AG09319 (cell line): ENCODE results near the gene SORBS2.

Source experiments
- DNase-seq: peaks from one replicate; pipeline ENCODE4 v3.0.0-alpha.2; 2010; ENCODE audit warnings: low read depth; ENCODE audit errors: extremely low read depth
- CTCF ChIP-seq: IDR thresholded peaks from 2 replicates; pipeline ENCODE4 v1.5.1; 2011; ENCODE audit warnings: low read depth, mild to moderate bottlenecking, inconsistent platforms, low read length, moderate library complexity

The SORBS2 gene

GRCh38 chr4:185683896-185684295, 128.1 kb downstream of the SORBS2 start:
- TF ChIP-seq CTCF = no peak
- no peak for DNase-seq

GRCh38 chr4:185683222-185683621, 128.8 kb downstream of the SORBS2 start:
- TF ChIP-seq CTCF = no peak
- no peak for DNase-seq

- DNase-seq = no peak
- no peak for TF ChIP-seq CTCF
Observed at GRCh38 chr4:185682236-185682635, 129.8 kb downstream of the SORBS2 start.

- TF ChIP-seq CTCF = no peak
- no peak for DNase-seq
Observed at GRCh38 chr4:185681604-185682003, 130.4 kb downstream of the SORBS2 start.

GRCh38 chr4:185680617-185681016, 131.4 kb downstream of the SORBS2 start:
- DNase-seq = no peak
- TF ChIP-seq CTCF = no peak

GRCh38 chr4:185679523-185679922, 132.5 kb downstream of the SORBS2 start:
- DNase-seq = no peak
- no peak for TF ChIP-seq CTCF

- no peak for TF ChIP-seq CTCF
- no peak for DNase-seq
Observed at GRCh38 chr4:185677637-185678314, 134.2 kb downstream of the SORBS2 start.
